HepG2 (cell line): Measurements from ENCODE around the gene RIN3.

Source experiments
- SMYD3 ChIP-seq: sonication (generic); formaldehyde crosslinking; IDR thresholded peaks from 2 replicates; pipeline ENCODE4 v1.8.1; 2023; ENCODE audit warnings: mild to moderate bottlenecking, missing genetic modification reagents
- YY1 ChIP-seq: IDR thresholded peaks from 2 replicates; pipeline ENCODE4 v1.6.1; 2011; ENCODE audit warnings: low read length, low read depth, moderate library complexity, mild to moderate bottlenecking; ENCODE audit not compliant: insufficient read depth, insufficient replicate concordance
- ZNF709 ChIP-seq: sonication (generic); formaldehyde crosslinking; IDR thresholded peaks from 2 replicates; pipeline ENCODE4 v1.5.0; 2020; ENCODE audit warnings: mild to moderate bottlenecking, missing genetic modification reagents
- TF ChIP-seq, protein P1 (sequence below): IDR thresholded peaks from 2 replicates; pipeline ENCODE4 v1.6.1; 2016; ENCODE audit warnings: control low read depth

DNA sequence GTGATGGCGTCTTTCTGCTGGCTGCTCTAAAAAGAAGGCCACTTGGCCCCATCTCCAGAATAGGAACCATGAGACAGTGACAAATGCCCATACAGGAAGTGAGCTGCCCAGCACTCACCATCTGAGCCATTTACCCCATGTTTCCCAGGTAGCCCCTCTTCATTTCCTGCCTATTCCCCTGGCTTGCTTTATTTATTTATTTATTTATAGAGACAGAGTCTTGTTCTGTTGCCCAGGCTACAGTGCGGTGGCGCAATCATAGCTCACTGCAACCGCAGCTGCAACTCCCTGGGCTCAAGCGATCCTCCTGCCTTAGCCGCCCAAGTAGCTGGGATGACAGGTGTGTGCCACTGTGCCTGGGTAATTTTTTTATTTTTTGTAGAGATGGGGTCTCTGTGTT lies 71.2 kb downstream of the RIN3 start:
- TF ChIP-seq YY1, result no peak
- no peak for TF ChIP-seq SMYD3 (CRISPR knock-in tag)
- TF ChIP-seq, protein P1, sequence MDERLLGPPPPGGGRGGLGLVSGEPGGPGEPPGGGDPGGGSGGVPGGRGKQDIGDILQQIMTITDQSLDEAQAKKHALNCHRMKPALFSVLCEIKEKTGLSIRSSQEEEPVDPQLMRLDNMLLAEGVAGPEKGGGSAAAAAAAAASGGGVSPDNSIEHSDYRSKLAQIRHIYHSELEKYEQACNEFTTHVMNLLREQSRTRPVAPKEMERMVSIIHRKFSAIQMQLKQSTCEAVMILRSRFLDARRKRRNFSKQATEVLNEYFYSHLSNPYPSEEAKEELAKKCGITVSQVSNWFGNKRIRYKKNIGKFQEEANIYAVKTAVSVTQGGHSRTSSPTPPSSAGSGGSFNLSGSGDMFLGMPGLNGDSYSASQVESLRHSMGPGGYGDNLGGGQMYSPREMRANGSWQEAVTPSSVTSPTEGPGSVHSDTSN, result no peak
- TF ChIP-seq ZNF709, result no peak
